Esophagus squamous epithelium (tissue), 4 donors: ENCODE measurements around the gene BRIX1.

Experiments
- CTCF ChIP-seq, 6 experiments: fragments of 450-650 bp in 4 of 6; fragments of 200-600 bp in 2 of 6; sonication (generic) in 2 of 6; IDR thresholded peaks; one replicate each; pipeline ENCODE4 v1.5.1; 2016 to 2019; ENCODE audit warnings: antibody characterized with exemption in 6 of 6, mild to moderate bottlenecking in 4 of 6, moderate library complexity in 4 of 6
- POLR2A ChIP-seq, 4 donors: fragments of 450-650 bp; IDR thresholded peaks; one replicate each; pipeline ENCODE4 v1.6.1; 2017; ENCODE audit warnings: antibody characterized with exemption in 4 of 4, mild to moderate bottlenecking in 4 of 4, moderate library complexity in 3 of 4

GRCh38 chr5:34967540-34967939, 52.0 kb downstream of the BRIX1 start:
- TF ChIP-seq CTCF (IDR thresholded peaks at IDR 0.05) = no peak
- no peak for TF ChIP-seq POLR2A (IDR thresholded peaks at IDR 0.05)
